ENCODE results near the gene MCC.

MCC gene

DNA sequence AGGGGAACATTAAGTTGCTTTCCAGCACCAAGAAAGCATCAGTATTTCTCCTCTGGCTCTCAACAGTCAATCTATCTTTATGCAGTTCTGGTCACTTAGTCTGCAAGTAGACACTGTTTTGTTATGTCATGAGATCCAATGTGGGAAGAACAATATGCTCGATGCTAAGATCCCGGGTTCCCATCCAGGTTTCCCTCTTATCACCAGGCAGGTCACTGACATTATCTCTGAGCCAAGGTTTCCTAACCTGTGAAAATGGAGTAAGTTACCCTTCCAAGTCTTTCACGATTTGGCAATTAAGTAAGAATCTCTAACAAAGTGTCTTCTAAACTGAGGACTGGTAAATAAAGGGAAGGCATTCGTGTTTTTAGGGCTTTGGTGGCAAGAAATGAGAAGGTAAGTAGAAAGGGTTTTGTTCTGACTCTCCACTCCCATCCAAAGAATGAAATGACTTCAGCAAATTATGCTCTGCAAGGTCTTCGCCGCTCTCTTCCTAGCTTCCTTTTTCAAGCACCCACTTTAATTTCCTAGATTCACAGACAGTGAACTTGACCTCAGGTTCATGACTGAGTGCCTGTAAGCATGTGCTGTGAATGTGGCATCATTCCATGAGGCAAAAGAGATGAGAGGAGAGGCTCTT lies 425.3 kb downstream of the MCC start:
- no peak for DNase-seq

DNA sequence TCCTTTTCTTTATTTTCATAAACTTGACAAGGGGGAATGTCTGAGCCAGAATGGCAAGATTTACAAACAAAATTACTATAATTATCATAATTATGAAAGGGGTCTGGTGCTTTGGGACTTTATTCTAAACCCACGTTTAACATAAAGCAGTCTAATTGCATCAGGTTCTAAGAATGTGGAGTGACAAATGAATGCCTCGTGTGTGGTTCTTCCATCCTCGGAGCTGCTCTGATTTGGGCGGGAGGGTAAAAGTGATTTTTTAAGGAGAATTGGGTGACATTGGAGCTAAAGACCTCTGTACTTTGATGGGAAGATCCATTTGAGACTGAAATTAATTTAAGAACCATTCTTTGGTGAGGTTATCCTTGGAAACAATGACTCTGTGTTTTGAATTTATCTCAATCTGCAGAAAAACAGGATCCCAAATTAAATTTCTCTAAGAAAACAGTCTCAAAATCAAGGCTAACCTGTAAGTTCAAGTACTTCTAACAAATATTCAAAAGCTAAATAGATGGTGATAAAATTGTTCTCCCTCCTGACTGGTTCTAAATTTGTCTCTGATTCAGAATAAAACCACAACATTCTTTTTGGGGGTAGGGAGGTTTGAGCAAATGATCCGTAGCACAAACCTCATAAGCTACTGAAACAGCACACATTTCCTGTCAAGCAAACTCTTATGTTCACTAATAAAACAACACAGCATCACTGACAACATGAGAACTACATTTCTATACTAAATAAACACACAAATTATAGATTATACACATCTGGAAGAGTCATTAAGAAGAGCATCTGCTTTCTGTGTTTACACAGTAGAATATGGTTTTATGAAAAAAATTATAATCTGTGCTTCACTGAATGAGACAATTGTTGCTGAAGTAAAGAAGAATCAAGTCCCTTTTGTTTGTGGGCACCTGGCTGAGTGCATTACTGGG lies 426.1 kb downstream of the MCC start:
- no peak for DNase-seq

DNA sequence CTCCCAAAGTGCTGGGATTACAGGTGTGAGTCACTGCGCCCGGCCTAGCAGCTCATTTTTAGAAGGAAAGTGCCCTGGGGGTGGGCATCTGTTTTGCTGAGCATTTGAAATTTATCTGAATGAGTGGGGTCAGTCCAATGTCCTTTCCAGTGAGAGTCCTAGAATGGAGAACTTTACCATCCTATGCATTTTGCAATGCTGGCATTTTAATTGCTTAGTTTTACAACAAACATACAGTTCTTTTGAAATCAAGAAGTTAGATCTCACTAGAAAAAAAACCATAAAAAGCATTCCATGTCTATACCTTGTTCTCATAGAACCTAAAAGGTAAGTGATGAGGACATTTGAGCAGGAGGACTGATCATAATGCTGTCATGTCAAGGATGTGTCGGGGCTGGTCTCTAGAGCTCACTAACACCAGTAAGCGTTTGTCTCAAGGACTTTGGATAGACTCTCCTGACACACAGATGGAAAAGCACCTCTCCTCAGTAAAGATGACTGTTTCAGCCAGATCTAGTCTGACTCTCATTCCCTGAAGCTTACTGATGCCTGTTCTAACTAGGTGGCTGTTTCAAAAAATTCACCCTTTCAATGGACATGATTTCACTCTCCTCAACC lies 427.7 kb downstream of the MCC start:
- no peak for DNase-seq

DNA sequence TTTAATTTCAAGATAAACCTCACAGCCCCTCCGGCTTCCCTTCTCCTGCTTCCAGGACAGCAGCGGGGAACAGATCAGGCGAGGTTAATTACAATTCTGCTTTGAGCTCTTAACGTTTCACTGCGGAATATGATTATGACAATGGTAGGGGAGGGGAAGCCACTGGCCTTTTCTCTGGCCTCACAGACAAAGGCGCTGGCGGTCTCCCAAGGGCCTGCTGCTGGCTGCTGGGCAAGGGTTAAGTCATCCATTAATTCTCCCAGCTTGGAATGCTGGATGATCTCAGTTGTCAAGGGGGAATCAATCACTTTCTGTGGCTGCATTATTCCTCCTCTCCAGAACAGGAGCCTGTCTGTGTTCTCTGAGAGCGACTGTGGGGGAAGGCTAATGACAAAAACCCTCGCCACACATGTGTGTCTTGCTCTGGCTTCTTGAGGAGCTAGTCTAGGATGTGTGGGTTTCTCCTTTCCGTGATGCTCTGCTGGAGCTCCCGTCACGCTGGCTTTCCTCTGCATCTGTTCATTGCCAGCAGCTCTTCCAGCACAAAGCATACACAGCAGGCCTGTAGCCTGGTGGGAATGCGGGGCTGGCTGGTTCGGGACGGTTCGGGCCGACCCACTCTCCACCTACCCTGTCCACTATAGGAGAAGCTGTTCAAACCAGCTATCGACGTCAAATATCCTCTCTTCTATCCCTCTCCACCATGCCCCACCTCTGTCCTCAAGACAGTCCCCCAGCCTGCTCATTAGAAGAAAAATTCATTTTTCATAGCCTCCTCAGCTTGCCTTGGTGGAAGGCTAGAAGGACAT lies 428.8 kb downstream of the MCC start:
- DNase-seq: no peak

DNA sequence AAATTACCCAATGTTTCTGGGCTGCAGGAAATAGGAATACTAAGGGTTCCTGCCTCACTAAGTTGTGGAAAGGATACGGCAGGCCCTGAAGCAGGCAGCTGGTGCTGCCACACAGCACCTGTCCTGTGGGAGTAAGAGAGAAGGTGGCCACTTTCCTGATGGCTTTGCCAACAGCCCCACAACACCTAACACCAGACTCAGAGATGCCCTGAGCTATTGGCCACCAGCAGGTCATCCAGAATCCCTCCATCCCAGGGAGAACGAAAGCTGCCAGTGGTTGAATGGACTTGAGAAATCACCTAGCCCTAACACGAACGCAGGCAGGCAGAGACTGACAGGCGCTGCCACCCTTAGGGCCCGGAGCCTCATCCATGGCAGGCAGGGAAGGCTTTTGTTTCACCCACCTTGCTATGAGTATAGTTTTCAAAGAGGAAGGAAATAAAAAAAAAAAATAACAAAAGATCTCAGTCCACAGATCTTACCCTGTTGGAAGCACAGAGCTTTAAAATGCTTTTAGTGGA lies 429.5 kb downstream of the MCC start:
- no peak for DNase-seq

DNA sequence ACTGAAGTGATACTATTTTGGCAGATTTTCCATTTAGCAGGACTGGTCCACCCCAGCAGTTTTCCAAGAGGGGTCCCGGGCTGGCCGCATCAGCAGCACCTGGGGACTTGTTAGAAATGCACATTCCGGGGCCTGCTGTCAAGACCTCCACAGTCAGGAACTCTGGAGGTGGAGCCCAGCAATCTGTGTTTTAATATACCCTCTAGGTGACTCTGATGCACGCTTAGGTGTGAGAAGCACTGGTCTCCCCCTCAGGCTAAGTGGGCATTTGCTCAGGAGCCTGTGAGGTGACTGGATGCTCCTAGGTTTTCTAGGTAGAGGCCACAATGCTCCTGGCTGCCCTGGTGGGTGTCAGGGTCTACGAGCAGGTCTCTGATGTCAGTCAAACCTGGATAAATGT lies 430.0 kb downstream of the MCC start:
- DNase-seq: no peak

DNA sequence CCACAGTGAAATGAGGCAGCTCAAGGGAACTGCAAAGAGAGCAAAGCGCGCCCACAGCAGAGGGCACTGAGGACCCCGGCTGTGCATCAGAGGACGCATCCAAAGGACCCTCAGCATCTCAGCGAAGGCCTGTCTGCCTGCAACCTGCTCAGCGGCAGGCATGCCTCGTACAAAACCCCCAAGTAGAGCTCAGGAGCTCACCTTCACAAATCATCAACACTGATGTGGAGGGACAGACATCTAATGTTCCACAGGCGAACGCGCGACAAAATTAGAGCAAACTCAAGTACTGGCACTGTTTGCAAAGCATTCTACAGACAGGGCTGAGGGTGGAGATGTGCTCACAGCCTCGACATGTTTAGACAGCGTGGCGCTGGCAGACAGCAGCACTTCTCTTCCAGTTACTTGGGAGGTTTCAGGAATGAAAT lies 430.7 kb downstream of the MCC start:
- no peak for DNase-seq

DNA sequence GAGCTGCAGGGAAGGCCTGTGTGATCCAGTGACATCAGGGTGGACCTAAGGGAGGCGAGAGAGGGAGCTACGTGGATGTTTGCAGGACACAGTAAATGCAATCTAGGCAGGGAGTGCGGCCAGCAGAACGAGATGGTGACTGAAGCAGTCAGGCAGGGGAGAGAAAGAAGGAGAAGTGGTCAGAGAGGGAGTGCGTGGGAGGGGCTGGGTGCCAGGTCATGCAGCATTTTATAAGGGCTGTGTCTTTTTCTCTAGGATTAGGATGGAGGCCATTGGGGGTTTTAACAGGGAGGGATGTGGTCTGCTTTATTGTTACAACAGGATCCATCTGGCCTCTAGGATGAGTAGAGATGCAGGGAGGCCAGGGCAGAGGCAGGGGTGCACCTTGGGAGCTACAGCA lies 431.3 kb downstream of the MCC start:
- DNase-seq: no peak

DNA sequence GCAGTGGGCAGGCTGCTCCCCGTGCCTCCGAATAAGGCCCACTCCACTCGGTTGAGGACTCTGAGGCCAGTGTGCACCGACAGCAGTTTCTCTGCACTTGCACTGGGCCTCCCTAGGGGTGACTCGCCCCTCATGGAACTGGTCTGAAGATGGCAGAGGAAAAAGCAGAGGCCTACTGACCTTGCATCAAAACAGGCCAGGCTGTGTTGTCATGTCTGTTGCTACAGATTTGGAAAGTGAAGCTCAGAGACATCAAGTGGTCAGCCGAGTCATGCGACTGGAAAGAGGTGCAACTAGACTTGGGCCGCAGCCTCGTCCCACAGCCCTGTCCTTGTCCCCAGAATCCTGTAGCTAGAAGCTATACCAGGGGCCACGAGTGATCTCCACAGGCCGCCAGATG lies 433.4 kb downstream of the MCC start:
- no peak for DNase-seq

DNA sequence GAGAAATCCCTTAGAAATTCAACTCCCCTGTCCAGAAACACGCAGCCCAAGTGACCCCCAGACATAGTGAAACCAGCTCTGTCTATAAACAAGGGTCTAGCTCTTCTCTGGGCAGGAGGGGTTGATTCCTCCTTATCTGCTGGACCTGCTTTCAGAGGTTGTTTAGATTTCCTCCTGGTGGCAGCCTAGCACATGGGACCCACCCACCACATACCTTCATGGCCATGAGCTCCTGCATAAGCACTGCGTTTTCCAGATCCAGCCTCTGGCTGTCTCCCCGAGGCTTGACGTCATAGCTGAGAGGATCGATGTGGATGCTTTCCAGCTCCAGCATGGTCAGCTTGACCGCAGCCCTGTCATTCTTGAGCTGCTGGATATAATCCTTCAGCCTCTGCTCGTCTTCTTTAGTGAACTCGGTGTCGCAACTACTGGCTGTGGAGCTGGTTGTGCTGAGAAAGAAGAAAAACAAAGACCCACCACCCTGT lies 434.7 kb downstream of the MCC start:
- DNase-seq: no peak

DNA sequence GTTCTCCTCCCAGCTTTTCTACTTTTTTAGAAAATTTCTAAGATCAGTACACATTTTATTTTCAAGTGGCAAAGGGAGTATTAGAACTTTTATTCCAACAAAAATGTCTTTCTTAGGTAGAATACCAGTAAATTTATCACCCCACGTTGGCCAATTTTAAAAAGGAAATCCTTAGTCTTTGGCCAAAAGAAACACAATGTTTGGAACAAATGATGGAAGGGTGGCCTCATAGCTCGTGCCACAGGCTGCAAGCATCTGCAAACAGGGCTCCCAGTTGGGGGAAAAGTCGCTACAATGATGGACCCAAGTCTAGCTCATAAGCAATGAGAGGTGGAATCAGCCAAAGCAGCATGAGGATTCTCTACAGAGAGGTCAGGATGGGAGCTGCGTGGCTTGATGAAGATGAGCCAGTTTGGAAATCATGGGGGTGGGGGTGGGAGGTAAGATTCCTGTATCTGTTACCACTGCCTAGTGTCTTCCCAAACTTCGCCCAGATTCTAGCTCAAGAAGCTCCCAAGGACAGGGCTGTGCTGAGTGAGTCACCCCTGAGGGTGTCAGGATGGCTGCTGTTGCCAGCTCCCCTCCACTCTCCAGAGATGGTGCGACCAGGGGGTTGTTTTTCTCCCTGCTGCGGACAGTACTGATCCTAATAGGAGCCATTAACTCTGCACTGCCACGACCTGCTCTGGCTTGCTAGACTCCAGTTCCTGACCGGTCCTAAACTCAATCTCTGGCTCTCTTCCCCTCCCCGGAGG lies 436.0 kb downstream of the MCC start:
- no peak for DNase-seq

DNA sequence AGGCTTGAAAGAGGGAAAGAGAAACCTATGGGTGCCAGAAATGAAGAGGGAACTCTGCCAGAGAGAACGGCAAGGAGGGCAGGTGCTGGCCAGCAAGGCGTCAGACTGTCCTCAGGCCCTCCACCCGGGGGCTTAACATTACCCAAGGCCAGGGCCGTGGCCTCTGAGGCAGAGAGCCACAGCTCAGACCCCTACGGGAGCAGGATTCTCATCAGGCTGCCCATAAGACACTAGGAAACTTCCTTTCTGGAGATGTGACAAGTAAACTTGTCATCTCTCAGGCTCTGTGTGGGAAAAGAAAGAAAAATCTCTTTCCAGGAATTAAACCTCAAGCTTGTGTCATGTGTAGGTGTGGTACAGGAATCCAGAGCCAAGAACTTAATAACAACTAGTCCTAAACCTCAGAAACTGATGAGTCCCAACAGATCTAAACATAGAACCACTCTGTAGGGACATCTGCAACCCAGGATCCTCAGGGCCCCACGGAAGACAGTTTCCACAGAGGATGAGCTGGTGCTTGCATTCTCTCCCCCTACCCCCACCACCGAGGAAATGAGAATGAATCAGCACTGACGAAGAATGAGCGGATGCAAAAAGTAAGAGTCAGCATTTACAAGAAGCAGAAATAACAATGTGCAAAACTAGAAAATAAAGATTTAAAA lies 437.4 kb downstream of the MCC start:
- peak; percentile 45 for DNase-seq

DNA sequence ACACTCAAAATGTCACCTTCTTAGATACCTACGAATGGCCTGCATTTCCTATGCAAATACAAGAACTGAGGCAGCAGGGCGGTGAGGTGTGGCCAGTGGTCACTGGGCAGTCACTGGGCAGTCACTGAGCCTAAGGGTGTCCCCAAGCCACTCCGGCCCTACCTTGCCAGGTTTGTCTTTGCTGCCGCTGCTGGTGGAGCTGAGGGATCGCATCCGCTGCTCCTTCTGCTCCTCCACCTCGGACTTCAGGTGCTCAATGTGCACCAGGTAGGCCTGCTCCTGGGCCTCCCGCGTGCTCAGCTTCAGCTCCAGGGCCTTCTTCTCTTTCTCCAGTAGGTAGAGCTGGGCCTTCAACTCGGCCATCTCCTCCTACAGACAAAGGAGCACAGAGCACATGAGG lies 439.3 kb downstream of the MCC start:
- no peak for DNase-seq

DNA sequence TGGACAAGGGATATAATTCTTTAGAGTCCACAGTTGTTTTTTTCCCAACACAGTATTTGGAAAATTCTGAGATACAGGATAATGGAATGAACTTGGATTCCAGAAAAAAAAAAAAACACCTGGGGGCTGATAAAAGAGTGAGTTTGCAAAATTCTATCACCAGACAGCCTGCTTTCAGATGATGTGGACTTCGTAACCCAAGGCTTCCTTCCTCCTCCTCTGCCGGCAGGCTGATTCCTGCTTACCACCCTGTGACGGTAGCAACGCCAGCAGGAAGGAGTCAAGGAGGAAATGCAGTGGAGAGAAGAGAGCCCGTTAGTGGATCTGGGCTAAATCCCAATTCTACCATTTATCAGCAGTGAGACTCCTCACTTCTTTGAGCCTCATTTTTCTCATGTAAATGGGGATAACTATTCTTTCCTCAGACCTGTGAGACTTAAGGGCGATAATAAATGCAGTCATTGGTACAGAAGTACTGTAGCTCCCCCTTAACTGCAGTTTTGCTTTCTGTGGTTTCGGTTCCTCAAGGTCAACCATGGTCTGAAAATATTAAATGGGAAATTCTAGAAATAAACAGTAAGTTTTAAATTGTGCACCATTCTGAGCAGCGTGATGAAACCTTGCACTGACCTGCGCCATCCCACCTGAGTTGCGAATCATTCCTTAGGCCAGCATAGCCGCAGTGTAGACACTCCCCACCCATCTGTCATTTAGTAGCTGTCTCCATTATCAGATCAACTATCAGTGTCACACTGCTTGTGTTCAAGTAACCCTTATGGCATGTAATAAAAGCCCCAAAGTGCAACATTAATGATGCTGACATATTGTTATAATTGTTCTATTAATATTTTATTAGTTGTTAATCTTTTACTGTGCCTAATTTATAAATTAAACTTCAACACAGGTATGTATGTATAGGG lies 440.3 kb downstream of the MCC start:
- DNase-seq: no peak

DNA sequence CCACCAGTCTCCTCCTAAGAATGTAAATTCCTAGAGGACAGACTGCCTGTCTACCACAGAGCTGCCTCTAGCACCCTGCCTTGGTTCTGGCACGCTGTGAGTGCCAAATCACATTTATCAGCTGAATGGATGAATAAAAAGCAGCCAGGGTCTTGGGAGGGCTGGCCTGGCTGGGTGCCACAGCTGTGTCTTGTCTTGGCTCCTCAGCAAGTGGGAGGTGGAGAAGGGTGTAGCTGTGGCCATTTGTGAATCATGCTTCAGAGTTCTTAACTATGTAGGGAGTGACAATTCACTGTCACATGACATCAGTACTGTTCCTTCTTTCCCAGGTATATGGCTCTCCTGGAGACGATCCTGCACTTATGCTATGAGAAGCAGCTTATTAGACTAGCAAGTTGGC lies 441.0 kb downstream of the MCC start:
- DNase-seq: no peak

DNA sequence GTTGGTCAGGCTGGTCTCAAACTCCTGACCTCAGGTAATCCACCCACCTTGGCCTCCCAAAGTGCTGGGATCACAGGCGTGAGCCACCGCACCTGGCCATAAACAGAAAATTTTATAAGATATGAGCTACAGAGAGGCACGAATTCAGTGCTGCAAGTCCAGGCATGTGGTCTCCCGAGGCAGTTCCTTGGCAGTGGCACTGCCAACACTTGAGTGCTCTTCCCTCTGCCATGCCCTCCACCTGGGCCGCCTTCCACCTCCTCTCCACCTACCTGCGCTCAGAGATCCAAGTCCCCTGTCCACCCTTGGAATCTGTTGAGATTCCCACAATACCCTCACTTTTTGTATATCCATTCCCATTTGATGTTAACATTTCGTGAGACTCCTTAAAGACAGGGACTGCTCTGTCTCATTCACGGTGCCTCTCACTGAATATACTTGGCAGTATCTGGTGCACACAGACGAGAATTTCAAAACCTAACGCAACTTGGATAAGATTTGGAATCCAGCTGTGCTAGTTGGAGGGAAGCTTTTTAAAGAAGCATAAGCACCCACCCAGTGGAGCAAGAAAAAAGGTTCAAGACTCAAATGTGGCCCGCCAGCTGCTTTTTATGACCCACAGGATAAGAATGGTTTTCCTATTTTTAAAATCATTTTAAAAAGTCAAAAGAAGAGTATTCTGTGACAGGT lies 443.3 kb downstream of the MCC start:
- no peak for DNase-seq

DNA sequence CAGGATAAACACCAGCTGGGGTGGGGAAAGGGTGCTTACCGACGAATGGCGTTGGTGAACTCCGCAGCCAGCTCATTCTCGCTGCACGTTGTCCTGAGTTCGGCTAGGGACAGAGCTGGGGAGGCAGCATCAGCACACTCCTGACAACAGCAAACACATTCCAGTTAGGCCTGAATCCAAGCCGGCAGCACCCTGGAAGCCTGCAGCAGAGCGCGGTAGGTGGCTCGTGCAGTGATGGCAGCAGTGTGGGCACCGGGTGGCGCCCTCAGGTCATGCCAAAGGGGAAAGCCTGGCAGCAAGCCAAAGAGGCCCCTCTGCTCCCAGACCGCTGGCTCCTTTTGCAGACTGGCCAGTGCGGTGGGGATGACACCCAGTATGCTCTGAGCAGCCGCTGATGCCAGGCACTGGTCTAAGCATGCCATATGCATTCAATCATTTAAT lies 444.7 kb downstream of the MCC start:
- DNase-seq: peak; percentile 10

DNA sequence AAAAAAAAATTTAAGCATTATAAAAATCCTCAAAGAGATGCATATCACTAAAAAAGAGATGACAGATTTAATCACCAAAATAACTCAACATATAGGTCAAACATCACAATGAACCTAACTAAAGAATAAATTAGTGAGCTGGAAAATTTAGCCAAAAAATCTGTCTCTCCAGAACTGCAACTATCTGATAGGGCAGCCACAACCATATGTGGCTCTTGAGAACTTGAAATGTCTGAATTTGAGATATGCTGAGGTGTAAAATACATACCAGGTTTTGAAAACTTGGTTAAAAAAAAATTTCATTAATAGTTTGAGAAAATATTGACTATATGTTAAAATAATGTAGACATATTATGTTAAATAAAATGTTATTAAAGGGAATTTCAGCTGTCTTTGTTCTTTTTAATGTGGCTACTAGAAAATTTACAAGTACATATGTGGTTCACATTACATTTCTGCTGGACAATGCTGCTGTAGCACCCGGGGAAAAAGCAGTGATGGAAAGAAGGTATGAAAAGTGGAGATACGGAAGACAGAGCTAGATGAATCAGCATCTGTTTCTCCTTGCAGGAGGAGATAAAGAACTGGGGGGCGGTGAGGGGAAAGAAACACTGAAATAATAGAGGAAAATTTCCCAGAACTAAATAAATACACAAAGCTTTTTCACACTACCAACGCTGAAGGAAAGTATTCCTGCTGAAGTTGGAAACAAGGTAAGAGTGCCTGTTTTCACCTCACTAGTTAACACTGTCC lies 445.6 kb downstream of the MCC start:
- no peak for DNase-seq
